HG03060 (cell line): ENCODE results near the gene VPS41.
"Not testable (repeated sequence)": the region's sequence is repeated elsewhere in the genome, so short reads cannot be mapped to it uniquely, and the experiment has no call there.

Experiments used
- ATAC-seq: cut with Tn5 transposase; IDR thresholded peaks from one replicate; pipeline ENCODE4 v1.9.1; 2021; ENCODE audit warnings: low read depth, moderate number of reproducible peaks; ENCODE audit not compliant: unreplicated experiment

The VPS41 gene

DNA sequence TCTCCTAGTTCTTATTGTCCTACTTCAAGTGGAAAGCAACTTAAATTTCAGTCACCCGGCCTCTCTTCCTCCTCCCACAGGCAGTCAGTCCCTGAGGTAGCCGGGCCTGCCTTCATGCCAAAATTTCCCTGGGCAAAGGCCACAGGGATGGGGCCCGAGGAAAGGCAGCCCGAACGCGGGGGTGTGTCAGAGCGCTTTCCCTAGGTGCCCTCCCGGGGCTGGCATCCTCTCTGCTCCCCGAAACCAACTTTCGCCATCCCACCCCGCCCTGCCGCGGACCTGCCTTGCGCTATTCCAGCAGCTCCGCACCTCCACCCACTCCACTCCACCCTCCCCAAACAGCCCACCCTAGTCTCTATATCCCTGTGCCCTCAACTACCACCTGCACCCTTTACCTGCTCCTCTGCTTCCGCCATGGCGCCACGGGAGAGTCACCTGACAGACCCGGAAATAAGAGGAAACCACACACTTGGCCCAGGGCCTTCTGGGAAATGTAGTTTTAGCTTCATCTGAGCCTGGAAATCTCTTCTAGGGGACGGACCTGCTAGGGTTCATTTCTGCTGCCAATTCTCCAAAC is at the start of gene VPS41:
TSS of gene VPS41 (minus strand) at position 433 of the 577 bp plus-strand sequence. CDS start at position 416, 17 bp downstream.
- ATAC-seq: peak; percentile 96

DNA sequence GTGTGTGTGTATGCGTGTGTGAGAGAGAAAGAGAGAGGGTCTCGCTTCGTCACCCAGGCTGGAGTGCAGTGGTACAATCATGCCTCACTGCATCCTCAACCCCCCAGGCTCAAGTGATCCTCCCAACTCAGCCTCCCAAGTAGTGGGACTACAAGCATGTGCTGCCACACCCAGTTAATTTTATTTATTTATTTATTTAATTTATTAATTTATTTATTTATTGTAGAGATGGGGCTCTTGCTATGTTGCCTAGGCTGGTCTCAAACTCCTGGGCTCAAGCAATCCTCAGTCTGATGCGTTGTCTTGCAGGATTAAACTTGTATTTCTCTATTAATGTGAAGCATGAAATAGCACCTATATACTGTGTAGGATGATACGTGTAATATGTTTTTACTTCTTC is 46.9 kb upstream of the VPS41 start:
- ATAC-seq: no peak

DNA sequence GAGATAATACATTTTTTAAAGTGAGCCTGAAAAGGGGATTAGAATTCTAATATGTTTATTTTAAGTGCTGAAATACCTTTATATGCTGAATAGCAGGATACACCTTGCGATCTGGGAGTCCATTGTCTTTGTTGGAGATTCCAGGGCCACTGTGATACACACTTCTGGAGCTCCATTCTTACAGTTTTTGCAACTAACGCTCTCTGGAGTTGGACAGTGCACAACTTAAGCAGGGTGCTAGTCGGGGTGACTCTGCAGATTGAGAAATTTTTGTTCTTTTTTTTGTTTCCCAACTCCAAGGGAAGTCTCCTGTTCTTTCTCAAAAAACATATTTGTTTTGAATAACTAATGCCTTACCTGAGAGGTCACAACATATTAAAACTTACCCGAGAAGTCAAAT is 45.0 kb upstream of the VPS41 start:
- ATAC-seq: no peak

DNA sequence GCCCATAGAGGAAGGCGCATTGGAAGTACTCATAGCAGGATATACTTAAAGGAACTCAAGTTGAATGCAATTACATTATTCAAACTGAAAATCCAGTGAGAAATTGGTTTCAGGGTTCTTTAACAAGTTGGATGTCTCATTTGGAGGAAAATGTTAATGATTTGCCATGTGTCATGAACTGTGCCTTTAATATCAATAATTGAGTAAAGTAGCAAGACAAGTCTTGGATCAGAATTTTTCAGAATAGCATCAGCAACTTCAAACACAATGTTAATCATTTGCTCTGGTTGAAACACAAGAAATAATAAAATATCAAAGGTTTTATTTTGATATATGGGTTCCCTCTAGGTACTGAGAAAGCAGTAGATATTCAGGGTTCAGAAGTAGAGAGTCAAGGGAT is 44.2 kb upstream of the VPS41 start:
- no peak for ATAC-seq

DNA sequence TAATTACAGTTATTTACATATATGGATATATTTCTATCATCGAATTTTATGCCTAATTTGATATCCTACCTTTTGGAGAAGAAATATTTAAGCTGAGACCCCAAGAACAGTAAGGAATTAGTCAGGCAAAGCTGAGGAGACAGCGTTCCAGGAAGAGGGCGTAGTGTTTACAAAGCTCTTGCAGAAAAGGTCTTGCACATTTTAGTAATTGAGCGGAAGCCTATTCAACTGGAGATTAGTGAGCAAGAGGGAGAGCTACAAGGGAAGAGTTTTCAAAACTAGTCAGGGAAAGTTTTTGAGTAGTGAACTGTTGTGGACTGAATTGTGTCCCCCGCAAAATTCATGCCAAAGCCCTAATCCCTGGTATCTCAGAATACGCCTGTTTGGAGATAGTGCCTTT is 42.2 kb upstream of the VPS41 start:
- no peak for ATAC-seq

DNA sequence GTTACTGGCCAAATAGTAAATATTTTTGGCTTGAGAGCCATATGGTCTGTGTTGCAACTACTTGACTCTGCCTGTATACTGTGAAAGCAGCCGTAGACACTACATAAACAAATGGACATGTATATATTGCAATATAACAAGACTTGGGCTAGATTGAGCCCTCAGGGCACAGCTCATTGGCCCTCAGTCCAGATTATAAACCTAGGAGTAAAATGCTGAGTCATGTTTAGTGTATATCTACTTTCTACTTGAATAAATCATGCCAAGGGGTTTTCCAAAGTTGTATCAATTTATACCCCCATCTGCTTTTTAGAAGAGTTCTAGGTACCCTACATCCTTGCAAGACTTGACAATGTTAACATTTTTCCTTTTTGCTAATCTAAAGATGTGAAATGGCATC is 41.3 kb upstream of the VPS41 start:
- ATAC-seq: no peak

DNA sequence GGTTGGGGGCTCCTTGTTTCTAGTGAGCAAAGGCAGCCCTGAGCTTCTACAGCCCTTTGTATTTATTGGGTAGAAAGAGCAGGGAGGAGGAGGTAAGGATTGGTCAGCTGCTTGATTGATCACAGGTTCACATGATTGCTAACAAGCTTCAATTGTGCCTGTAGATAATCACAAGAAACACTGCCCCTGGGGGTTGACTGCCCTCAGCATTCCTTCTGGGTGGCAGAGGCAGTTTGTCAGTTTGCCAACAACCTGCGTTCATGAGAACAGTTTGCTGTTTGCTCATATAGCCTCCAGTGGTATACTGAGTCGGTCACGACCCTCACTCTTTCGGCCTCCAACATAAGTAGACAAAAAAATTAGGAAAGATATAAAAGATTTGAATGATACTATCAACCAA is 38.5 kb upstream of the VPS41 start:
- not testable (repeated sequence) for ATAC-seq

DNA sequence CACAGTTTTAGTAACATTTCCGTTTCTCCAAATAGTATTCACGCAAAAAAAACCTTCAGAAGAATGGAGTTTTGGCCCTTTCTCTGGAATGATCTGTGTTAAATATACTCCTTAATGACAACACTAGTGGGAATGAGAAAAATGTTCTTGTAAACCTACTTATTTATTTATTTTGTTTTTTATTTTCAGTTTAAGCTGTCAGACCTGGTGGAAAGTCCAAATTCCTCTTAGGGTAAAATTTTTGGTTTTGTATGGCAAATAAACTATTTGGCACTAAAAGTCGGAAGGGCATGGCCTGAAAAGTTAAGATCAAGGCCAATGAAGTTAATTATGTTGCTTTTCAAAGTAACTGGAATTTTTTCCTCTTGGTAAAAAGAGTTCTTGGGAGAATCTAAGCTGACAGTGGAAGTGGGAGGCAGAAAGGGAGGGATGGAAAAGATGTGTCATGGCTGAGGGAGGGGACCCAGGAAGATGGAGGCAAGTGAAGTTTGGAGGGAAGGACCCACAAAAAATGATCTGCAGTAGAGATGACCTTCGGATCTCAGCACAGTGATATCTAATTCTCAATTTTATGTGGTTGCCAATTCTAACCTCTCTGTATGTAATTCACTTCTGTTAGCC is 33.5 kb upstream of the VPS41 start:
- ATAC-seq: no peak

DNA sequence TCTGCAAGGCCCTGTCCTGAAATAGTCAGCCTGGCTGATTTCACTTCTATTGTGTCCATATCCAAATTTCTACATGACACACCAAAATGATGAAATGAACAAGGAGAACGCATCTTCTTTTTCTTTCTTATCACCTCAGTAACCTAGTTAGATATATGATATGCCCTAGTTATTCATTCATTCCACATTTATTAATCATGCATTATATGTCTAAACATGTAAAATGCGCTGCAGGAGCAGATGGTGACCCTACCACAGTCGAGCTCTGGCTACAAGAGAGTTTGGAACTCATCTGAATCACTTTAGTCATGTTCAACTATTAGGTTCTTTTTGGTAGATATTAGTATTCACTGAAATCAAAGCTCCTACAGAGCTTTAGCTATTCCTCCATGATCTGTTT is 31.8 kb upstream of the VPS41 start:
- no peak for ATAC-seq

DNA sequence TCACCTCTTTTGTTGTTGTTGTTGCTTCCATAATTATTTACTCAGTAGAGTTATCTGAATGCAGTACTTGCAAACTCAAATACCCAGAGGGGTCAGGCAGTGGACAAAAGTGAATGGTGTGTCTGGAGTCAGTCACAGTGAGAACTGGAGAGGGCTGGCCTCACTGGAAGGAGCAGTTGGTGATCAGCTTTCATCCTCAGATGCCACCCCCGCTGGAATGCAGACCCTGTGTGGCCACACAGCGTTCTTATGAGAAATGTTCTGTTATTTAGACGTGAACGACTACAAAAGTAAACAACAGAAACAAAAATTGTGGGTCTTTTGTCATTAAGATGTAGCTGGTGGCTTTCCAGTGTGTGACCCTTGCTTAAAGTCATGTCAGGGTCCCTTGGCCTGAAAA is 29.6 kb upstream of the VPS41 start:
- ATAC-seq: no peak

DNA sequence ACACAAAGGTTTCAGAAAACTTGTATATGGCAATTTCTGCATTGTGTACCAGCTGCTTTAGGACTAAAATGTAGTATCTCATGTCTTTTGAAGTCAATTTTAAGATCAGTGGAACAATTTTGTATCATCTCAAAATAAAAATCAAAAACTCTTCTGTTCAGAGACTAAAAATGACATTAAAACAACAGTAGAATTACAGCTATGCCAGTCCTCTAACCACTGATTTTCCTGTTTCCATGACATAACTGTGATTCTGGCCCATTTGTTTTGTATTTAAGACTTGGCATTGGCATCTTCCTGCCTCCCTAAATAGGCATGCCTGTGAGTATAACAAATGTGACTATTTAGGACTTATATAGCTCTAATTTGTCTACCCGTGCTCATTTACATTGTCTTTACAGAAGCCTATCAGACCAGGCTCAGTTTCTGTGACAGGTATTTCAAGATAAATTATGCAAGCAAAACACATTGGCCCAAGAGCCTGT is 29.1 kb upstream of the VPS41 start:
- no peak for ATAC-seq

DNA sequence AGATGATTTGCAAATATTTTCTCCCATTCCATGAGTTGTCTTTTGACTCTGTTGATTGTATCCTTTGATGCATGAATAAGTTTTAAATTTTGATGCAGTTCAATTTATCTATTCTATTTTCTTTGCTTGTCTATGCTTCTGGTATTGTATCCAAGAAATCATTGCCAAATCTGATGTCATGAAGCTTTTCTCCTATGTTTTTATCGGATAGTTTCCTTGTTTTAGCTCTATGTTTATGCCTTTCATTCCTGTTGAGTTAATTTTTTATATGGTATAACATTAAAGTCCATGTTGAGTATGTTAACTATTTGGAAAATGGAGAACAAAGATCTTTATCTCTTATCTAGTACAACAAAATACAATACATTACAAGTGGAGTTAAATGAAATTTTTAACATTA is 27.6 kb upstream of the VPS41 start:
- ATAC-seq: no peak

DNA sequence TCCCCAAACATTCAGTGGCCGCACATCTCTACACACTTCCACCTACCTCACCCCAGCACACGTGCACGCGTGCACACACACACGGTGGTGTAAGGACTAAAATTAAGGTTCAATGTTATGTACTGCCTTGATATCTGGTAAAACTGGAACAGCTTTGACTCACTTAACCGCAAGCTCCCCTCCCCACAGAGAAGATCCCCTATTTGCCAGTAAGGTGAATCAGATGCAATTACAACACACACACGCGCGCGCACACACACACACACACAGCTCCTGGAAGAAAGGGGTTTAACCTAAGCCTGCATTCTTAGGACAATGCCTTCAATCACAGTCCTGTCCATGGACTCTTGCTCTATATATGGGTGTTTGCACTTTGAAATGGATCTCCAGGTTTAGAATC is 25.5 kb upstream of the VPS41 start:
- no peak for ATAC-seq

DNA sequence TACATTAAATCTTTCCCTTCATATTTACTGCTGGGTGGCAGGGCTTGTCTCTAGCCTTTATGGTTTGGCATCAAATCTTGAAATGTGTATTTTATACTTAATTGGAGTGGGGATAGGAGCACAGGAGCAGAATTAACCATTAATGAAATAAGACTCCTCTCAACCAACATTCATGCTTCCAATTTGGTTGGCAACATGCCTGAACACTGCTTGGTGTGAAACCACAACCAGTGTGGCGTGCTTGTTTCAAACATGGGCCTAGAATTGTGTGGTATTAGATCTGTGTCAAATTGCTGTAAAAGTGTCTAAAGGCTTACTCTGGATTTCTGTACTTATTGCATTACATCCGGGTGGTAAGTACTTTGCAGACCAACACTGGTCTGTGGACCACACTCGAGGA is 25.1 kb upstream of the VPS41 start:
- no peak for ATAC-seq

DNA sequence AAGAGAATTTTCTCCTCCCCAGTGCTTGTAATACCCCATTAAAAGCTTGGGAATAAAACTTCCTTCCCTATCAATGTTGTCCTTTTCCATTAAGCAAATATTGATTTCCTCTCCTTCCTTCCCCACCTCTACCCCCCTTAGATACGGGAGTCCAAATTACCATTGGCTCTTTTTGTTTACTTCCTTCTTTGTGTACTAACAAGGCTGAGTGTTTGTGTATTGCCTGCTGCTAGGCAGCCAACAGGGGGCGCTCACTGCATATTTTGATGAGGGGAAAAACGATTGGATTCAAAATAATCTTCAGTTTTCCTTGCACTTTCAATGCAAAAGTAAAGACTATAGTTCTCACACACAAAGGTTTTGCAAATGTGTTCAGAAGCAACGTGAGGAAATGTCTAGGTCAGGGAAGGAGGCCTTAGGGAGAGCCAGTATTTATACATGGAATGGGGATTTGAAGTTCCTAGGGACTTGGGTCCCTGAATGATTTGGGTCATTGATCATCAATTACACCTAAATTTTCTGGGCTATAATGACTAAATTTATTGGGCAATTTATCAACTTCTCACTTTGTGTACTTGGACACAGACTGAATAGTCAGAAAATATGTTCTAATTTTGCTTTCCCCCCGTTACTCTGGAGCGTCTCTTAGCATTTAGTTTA is 23.6 kb upstream of the VPS41 start:
- no peak for ATAC-seq

DNA sequence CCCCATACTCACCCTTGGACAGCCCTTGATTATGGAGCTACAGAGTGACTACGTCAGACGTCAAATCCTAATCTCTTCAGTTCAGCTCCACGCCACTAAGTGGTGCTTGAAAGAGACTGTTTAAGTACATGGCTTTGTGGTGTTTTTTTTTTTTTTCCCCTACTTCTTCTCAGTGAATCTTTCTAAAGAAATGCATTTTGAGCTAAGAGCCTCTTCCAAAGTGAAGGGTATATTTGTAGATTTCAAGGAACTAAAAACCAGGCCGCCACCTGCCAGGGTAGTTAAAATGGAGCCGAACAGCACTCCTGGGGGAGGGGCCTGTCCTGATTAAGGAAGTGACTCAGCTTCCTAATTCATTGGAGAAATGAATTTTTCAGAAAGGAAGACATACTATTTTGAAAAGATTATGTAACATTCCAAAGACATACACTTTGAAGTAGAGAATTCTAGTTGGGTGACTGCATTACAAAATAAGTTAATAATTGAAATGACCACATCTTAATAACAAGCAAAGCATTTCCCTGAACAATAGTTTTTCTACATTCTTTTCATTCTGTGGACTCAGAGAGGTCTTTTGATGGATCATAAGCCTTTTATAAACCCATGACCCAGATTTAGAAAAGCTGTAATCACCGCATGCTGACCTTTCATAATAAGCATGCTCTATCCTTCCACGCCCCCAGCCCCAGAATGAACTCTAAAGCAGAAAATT is 20.6 kb upstream of the VPS41 start:
- ATAC-seq: no peak

DNA sequence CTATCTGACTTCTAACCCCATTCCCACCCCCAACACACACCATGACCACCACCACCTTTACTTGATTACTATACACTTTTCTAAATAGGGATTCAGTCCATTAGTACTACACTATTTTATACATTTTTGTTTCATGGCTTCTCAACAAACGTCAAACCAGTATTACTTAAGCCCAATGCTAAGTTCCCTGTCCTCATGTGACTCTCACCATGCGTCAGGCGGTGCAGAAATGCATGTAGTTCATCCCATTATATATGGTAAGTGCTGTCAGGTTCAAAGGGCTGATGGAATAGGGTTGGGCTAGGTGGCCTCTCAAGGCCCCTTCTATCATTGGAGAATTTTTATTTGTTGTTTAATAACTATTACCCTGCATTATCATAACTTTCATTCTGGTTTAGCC is 19.5 kb upstream of the VPS41 start:
- ATAC-seq: no peak

DNA sequence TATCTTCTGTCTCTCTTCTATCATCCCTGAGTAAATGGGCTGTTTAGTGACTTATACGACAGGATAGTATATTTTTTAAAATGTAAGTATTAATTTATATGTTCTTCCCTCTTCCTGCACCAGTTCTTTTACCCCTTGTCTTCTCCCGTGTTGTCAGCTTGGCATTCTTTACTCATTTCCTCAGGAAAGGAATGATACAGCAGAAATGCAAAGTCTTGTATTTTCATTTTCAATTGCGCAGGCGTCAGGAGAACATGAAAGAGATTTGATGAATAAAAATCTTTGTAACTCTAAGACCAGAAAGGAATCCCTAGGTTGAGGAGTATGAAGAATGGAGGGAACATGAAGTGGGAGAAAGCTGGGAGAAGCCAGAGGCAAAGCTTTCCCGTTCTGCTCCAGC is 18.8 kb upstream of the VPS41 start:
- no peak for ATAC-seq

DNA sequence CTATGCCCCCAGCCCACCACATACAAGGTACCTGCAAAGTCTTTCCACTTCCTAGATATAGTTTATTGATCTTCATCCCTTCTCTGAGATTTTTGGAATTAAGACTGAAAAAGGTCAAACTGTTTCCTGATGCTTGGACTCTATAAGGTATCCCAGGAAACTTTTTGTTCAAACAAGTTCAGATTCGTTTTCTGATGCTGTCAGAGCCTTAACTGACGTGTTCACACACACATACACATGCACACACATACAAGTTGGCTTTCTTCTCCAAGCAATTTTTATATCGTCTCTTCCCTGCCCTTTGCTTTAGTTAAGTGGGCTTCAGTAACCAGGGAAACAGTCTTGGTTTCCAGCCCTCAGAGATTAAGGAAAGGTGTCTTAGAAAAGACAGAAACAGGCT is 11.7 kb upstream of the VPS41 start:
- ATAC-seq: no peak

DNA sequence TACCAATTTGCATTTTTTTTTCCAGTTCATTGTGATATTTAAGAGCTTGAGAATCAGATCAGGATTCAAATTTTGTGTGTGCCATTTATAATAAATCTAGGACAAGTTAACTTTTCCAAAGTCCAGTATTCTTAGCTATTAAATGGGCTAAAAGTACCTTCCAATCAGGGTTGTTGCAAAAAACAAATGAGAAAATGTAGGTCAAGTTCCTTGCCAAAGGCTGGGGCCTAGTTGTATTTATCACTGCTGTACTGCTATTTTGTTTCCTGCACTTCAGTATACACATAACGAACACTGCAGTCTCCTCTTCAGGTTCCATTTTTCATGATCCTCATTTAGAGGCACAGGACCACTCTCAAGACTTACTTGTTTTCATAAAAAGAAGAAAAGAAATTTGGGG is 7.4 kb upstream of the VPS41 start:
- ATAC-seq: no peak

DNA sequence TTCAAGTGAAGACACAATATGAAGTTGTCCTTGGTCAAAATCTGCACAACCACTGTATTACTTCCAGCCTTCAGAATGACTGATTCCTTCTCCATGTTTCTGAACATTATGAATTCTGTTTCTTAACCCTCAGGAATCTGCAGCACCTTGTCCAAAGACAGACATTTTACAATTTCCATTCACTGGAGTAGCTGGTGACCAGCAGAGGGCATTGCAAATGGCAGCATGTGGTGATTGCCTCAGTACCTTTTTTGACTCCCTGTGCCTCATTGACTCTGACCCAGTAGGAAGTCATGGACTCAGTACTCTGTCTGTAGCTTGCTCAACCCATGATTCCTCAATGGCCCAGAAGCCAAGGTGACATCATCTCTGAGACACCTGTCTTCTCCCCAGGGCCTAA is 879 bp upstream of the VPS41 start:
- no peak for ATAC-seq

DNA sequence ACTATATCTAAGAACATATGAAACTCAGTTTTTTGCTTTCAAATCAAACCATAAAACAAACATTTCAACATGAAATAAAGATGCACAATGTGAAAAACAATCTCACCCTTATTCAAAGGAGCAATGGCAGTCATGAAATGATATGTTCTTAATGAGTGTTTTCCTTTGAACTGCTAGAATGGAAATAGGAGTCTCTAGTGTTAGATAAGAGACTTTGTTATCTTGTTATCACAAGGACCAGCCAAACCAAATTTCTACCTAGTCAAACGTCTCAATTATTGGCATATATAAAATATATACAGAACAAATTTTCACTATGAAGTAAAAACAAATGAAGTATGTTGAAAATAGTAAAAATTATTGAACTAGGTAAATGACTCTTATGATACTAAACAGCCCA is 1.2 kb downstream of the VPS41 start:
- ATAC-seq: no peak
